Trophoblast cell (in vitro differentiated cells and primary cell): ENCODE data around the gene IL1RAPL2.

Experiments
- DNase-seq, 2 donors: peaks; one replicate each; pipeline ENCODE4 v3.0.0-alpha.2; 2016
- H2AFZ ChIP-seq: 2 replicates; pipeline ENCODE4 v1.6.1; 2013; ENCODE audit warnings: low read length, moderate library complexity, mild to moderate bottlenecking; ENCODE audit not compliant: insufficient read depth, poor library complexity
- H2AK5ac ChIP-seq: 2 replicates; pipeline ENCODE4 v1.6.1; 2013; ENCODE audit warnings: mild to moderate bottlenecking, low read length
- H2BK120ac ChIP-seq: 2 replicates; pipeline ENCODE4 v1.6.1; 2013; ENCODE audit warnings: low read length, mild to moderate bottlenecking, moderate library complexity; ENCODE audit not compliant: insufficient read depth, poor library complexity
- H2BK12ac ChIP-seq: 2 replicates; pipeline ENCODE4 v1.6.1; 2013; ENCODE audit warnings: mild to moderate bottlenecking, low read length, moderate library complexity
- H2BK5ac ChIP-seq: 2 replicates; pipeline ENCODE4 v1.6.1; 2013; ENCODE audit warnings: low read length, low read depth, moderate library complexity, mild to moderate bottlenecking; ENCODE audit not compliant: poor library complexity
- H3K14ac ChIP-seq: 2 replicates; pipeline ENCODE4 v1.6.1; 2013; ENCODE audit warnings: mild to moderate bottlenecking, low read length
- H3K18ac ChIP-seq: 2 replicates; pipeline ENCODE4 v1.6.1; 2013; ENCODE audit warnings: mild to moderate bottlenecking, low read length
- H3K23ac ChIP-seq: 2 replicates; pipeline ENCODE4 v1.6.1; 2013; ENCODE audit warnings: low read length
- H3K27ac ChIP-seq: 2 replicates; pipeline ENCODE4 v1.5.1; 2013; ENCODE audit warnings: low read depth, mild to moderate bottlenecking, inconsistent platforms, low read length, moderate library complexity
- H3K27me3 ChIP-seq: 2 replicates; pipeline ENCODE4 v1.6.1; 2013; ENCODE audit warnings: inconsistent platforms, mild to moderate bottlenecking, low read length, moderate library complexity; ENCODE audit not compliant: insufficient read depth
- H3K36me3 ChIP-seq, 2 experiments: 1 replicate in 1 of 2; 2 replicates in 1 of 2; pipeline ENCODE4 v1.6.1; 2013; ENCODE audit warnings: low read length in 2 of 2, mild to moderate bottlenecking in 2 of 2, moderate library complexity in 1 of 2; ENCODE audit not compliant: insufficient read depth in 2 of 2, control insufficient read depth in 1 of 2
- H3K4ac ChIP-seq: 2 replicates; pipeline ENCODE4 v1.6.1; 2013; ENCODE audit warnings: low read depth, mild to moderate bottlenecking, low read length, moderate library complexity
- H3K4me1 ChIP-seq, 2 experiments: 1 replicate in 1 of 2; 2 replicates in 1 of 2; pipeline ENCODE4 v1.6.1; 2013; ENCODE audit warnings: low read length in 2 of 2, mild to moderate bottlenecking in 2 of 2, moderate library complexity in 1 of 2; ENCODE audit not compliant: insufficient read depth in 2 of 2, control insufficient read depth in 1 of 2
- H3K4me2 ChIP-seq: 2 replicates; pipeline ENCODE4 v1.6.1; 2013; ENCODE audit warnings: inconsistent platforms, mild to moderate bottlenecking, low read length, moderate library complexity
- H3K4me3 ChIP-seq: 2 replicates; pipeline ENCODE4 v1.5.1; 2013; ENCODE audit warnings: mild to moderate bottlenecking, low read depth, low read length, inconsistent platforms
- H3K79me1 ChIP-seq: one replicate; pipeline ENCODE4 v1.6.1; 2013; ENCODE audit warnings: low read length
- H3K79me2 ChIP-seq: 2 replicates; pipeline ENCODE4 v1.6.1; 2013; ENCODE audit warnings: low read length, mild to moderate bottlenecking; ENCODE audit not compliant: control insufficient read depth, insufficient read depth, poor library complexity
- H3K9ac ChIP-seq: 2 replicates; pipeline ENCODE4 v1.6.1; 2013; ENCODE audit warnings: mild to moderate bottlenecking, low read length
- H3K9me3 ChIP-seq: 2 replicates; pipeline ENCODE4 v1.6.1; 2013; ENCODE audit warnings: low read depth, mild to moderate bottlenecking, control low read depth, inconsistent platforms, low read length; ENCODE audit not compliant: insufficient read depth
- H4K12ac ChIP-seq: 2 replicates; pipeline ENCODE4 v1.6.1; 2013; ENCODE audit warnings: low read depth, mild to moderate bottlenecking, low read length, moderate library complexity
- H4K8ac ChIP-seq: 2 replicates; pipeline ENCODE4 v1.6.1; 2013; ENCODE audit warnings: low read depth, mild to moderate bottlenecking, low read length, moderate library complexity
- H4K91ac ChIP-seq: one replicate; pipeline ENCODE4 v1.6.1; 2013; ENCODE audit warnings: low read depth, mild to moderate bottlenecking, low read length, moderate library complexity
- WGBS: extraction: QIAGEN DNeasy Blood & Tissue Kit; methylation state at CpG from one replicate; pipeline ENCODE4 v1.1.7; 2013; ENCODE audit warnings: missing lambda C conversion rate; ENCODE audit not compliant: insufficient read length, insufficient coverage; ENCODE audit errors: extremely low coverage; 5-methylcytosine and 5-hydroxymethylcytosine counted together

The IL1RAPL2 gene

DNA sequence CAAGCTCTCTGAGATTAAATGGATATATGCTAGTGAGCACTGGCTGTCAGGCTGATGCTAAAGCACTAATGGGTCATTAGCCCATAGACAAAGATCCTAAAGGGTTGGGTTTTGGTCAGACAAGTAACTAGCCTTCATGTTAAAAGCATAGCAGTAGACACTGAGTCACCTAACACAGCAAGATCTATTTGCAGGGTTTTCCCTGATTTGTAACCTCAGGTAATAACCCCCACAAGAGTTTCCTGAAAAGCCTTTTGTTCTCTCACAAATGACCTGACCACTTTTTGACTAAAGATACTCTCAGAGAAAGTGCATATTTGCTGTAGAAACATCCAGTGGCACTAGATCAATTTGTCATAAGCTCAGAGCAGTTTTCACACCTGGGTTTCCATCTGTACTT lies 905.6 kb downstream of the IL1RAPL2 start:
- Histone ChIP-seq H3K79me1 (no peaks in the 10 kb centered on the region), H4K91ac (no peak overlapping the region), H4K8ac (no peak overlapping the region), H3K4me1 (no peaks in the 10 kb centered on the region), H3K79me2 (no peaks in the 10 kb centered on the region), H3K18ac (no peak overlapping the region), H3K27ac (no peak overlapping the region), H3K4ac (no peak overlapping the region), H4K12ac (no peak overlapping the region), H3K36me3 (no peaks in the 10 kb centered on the region), H3K27me3 (no peaks in the 10 kb centered on the region), H2BK5ac (no peak overlapping the region), H2BK120ac (no peak overlapping the region), H3K4me2 (no peak overlapping the region), H3K23ac (no peak overlapping the region), H2AFZ (no peak overlapping the region), H3K14ac (no peak overlapping the region), H3K9ac (no peak overlapping the region), H2AK5ac (no peak overlapping the region), H3K4me3 (no peak overlapping the region), H2BK12ac (no peak overlapping the region), H3K9me3 (no peaks in the 10 kb centered on the region)
- DNase-seq = no peak

DNA sequence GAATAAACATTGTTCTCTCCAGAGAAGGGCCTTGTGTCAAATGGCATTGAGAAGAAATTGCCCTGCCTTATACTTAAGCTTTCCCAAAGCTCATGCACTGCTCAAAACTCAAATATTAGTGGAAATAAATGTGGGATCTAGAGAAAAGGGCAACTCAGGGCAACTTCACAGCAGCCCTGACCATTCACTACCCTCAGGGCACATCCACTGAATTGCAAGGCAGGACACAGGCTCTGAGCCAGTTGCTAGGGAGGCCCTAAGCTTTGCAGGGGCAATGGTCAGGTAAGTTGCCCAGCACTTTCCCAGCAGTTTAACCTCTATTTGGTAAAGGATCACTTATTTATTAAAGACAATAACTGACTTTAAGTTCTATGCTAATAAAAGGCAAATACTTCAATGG lies 909.8 kb downstream of the IL1RAPL2 start:
- Histone ChIP-seq H3K79me2 (no peaks in the 10 kb centered on the region), H3K9me3 (no peaks in the 10 kb centered on the region), H4K91ac (no peak overlapping the region), H3K9ac (no peak overlapping the region), H3K4me2 (no peak overlapping the region), H2AFZ (no peak overlapping the region), H2BK12ac (no peak overlapping the region), H2AK5ac (no peak overlapping the region), H3K79me1 (no peaks in the 10 kb centered on the region), H3K4me1 (no peaks in the 10 kb centered on the region), H3K27ac (no peak overlapping the region), H3K18ac (no peak overlapping the region), H2BK5ac (no peak overlapping the region), H3K4me3 (no peak overlapping the region), H3K14ac (no peak overlapping the region), H3K36me3 (no peaks in the 10 kb centered on the region), H2BK120ac (no peak overlapping the region), H3K27me3 (no peaks in the 10 kb centered on the region), H3K23ac (no peak overlapping the region), H3K4ac (no peak overlapping the region), H4K12ac (no peak overlapping the region), H4K8ac (no peak overlapping the region)
- peak; percentile 14 to 62 for DNase-seq

DNA sequence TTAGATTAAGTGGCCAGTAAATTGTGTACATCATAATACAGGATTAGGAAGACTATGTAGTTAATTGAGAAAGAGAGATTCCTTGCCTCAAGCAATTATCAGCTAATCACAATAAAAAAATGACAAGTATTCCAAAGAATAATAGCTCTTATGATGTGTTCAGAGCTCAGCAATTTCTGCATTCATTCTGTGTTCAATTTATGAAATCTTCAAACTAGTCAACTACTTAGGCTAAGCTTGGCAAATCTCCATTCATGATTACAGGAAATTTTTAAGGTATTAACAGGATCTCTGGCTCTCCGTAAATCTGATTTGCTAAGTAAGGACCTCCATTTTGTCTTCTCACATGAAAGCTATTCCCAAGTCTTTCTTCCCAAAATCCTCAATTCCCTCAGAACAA lies 911.4 kb downstream of the IL1RAPL2 start:
- Histone ChIP-seq H2AK5ac (no peak overlapping the region), H4K8ac (no peak overlapping the region), H3K9me3 (no peaks in the 10 kb centered on the region), H3K18ac (no peak overlapping the region), H3K79me2 (no peaks in the 10 kb centered on the region), H2BK120ac (no peak overlapping the region), H2BK12ac (no peak overlapping the region), H4K12ac (no peak overlapping the region), H3K14ac (no peak overlapping the region), H3K4me3 (no peak overlapping the region), H2BK5ac (no peak overlapping the region), H3K27me3 (no peaks in the 10 kb centered on the region), H2AFZ (no peak overlapping the region), H3K36me3 (no peaks in the 10 kb centered on the region), H3K4me1 (no peaks in the 10 kb centered on the region), H3K9ac (no peak overlapping the region), H3K4ac (no peak overlapping the region), H3K27ac (no peak overlapping the region), H3K79me1 (no peaks in the 10 kb centered on the region), H4K91ac (no peak overlapping the region), H3K23ac (no peak overlapping the region), H3K4me2 (no peak overlapping the region)
- peak in 1 of 2 donors; percentile 57 for DNase-seq
- WGBS = no CpG with 5 or more reads among the region's 1 CpG

DNA sequence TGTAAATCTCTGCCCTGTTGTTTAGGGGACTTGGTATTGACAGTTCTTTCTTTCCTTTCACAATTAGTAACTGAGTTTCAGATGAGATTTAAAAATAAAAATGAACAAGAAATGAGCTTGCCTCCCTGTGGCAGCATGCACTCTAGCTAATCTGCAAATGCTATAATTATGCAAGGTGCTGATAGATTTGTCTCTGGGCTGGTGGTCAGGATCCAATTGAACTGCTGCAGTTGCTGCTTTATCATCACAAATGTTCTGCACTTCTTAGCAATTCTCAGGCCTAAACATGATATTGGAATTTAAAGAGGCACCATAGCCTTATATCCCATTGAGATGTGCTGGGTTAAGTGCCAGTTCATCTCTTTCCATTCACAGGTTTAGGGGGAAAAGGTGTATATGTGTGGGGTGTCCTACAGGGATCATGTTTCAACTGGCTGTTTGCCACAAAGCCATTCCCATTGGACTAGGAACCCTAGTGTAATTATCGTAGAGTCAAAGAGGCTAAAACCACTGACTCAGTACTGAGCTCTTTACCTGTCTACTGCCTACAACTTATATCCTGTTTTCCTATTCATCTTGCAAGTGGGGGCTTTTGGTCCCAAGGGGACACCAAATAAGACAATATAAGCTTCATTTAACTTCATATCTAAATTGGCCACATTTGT lies 914.8 kb downstream of the IL1RAPL2 start:
- H3K9ac ChIP-seq = no peak overlapping the region
- H2AK5ac ChIP-seq = no peak overlapping the region
- H2AFZ ChIP-seq = no peak overlapping the region

More for the DNA sequence above, 914.8 kb downstream of the IL1RAPL2 start:
- Histone ChIP-seq H4K8ac (no peak overlapping the region), H3K79me1 (no peaks in the 10 kb centered on the region), H3K23ac (no peak overlapping the region), H3K79me2 (no peaks in the 10 kb centered on the region), H3K4me2 (no peak overlapping the region), H3K27me3 (no peaks in the 10 kb centered on the region), H2BK5ac (no peak overlapping the region), H3K18ac (no peak overlapping the region), H3K4me3 (no peak overlapping the region), H3K9me3 (no peaks in the 10 kb centered on the region), H3K4me1 (no peaks in the 10 kb centered on the region), H3K4ac (no peak overlapping the region), H4K91ac (no peak overlapping the region), H2BK12ac (no peak overlapping the region), H3K27ac (no peak overlapping the region), H4K12ac (no peak overlapping the region), H3K36me3 (no peaks in the 10 kb centered on the region), H2BK120ac (no peak overlapping the region), H3K14ac (no peak overlapping the region)
- no CpG with 5 or more reads among the region's 1 CpG for WGBS
- DNase-seq = no peak
